HepG2 (cell line): ENCODE measurements around the gene TNK1. TPM values are rescaled to one million over a fixed set of nuclear protein-coding genes. Genes with fewer than 3 reads are reported as not detected.

ENCODE experiments used
- ATF3 ChIP-seq: sonication (generic); formaldehyde crosslinking; IDR thresholded peaks from 2 replicates; pipeline ENCODE4 v1.4.0; 2020; ENCODE audit warnings: missing genetic modification reagents
- ATF7 ChIP-seq, 2 experiments: fragments of 450-650 bp in 1 of 2; sonication (generic) in 1 of 2; formaldehyde crosslinking in 1 of 2; IDR thresholded peaks; 2 replicates each; pipeline versions ENCODE4 v1.4.0 to v1.6.1; 2016 to 2020; ENCODE audit warnings: antibody characterized with exemption in 1 of 2, mild to moderate bottlenecking in 1 of 2, missing genetic modification reagents in 1 of 2
- CBX5 ChIP-seq: sonication (generic); formaldehyde crosslinking; IDR thresholded peaks from 2 replicates; pipeline ENCODE4 v1.4.0; 2020; ENCODE audit warnings: missing genetic modification reagents, borderline replicate concordance
- CSRNP1 ChIP-seq: sonication (generic); formaldehyde crosslinking; IDR thresholded peaks from 2 replicates; pipeline ENCODE4 v1.8.1; 2023; ENCODE audit warnings: mild to moderate bottlenecking, missing genetic modification reagents
- E2F5 ChIP-seq: sonication (generic); formaldehyde crosslinking; conservative IDR thresholded peaks from 2 replicates; pipeline ENCODE4 v1.4.0; 2020; ENCODE audit warnings: missing genetic modification reagents
- GLMP ChIP-seq: sonication (generic); formaldehyde crosslinking; IDR thresholded peaks from 2 replicates; pipeline ENCODE4 v1.9.0; 2021; ENCODE audit warnings: missing genetic modification reagents, mild to moderate bottlenecking, borderline replicate concordance
- KLF6 ChIP-seq: IDR thresholded peaks from 2 replicates; pipeline ENCODE4 v1.8.0; 2016; ENCODE audit warnings: missing biosample characterization, missing genetic modification reagents
- LCORL ChIP-seq, 2 experiments: fragments of 450-650 bp in 1 of 2; sonication (generic) in 1 of 2; formaldehyde crosslinking in 1 of 2; IDR thresholded peaks; 2 replicates each; pipeline versions ENCODE4 v1.5.0 to v1.6.1; 2017 to 2020; ENCODE audit warnings: antibody characterized with exemption in 1 of 2, missing genetic modification reagents in 1 of 2
- NONO ChIP-seq, 2 experiments: fragments of 450-650 bp in 1 of 2; sonication (generic) in 1 of 2; formaldehyde crosslinking in 1 of 2; IDR thresholded peaks in 1 of 2; conservative IDR thresholded peaks in 1 of 2; 2 replicates each; pipeline versions ENCODE4 v1.6.1 to v1.8.0; 2017 to 2022; ENCODE audit warnings: mild to moderate bottlenecking in 1 of 2, missing genetic modification reagents in 1 of 2, moderate library complexity in 1 of 2
- PRDM10 ChIP-seq: sonication (generic); formaldehyde crosslinking; IDR thresholded peaks from 2 replicates; pipeline ENCODE4 v1.4.0; 2020; ENCODE audit warnings: low read depth, missing genetic modification reagents
- SP2 ChIP-seq: sonication (generic); formaldehyde crosslinking; IDR thresholded peaks from 2 replicates; pipeline ENCODE4 v1.5.1; 2020; ENCODE audit warnings: mild to moderate bottlenecking, missing genetic modification reagents
- TCF7 ChIP-seq: sonication (generic); IDR thresholded peaks from 2 replicates; pipeline ENCODE4 v1.6.1; 2016; ENCODE audit warnings: antibody characterized with exemption, low read depth
- UBTF ChIP-seq: sonication (generic); formaldehyde crosslinking; IDR thresholded peaks from 2 replicates; pipeline ENCODE4 v1.4.0; 2020; ENCODE audit warnings: mild to moderate bottlenecking, missing genetic modification reagents
- ZNF414 ChIP-seq: sonication (generic); formaldehyde crosslinking; IDR thresholded peaks from 2 replicates; pipeline ENCODE4 v1.5.0; 2020; ENCODE audit warnings: missing genetic modification reagents
- ZNF7 ChIP-seq: IDR thresholded peaks from 2 replicates; pipeline ENCODE4 v1.6.1; 2016; ENCODE audit warnings: missing biosample characterization, missing genetic modification reagents
- polyA plus RNA-seq, 8 experiments: library from polyadenylated mRNA; depleted of rRNA in 3 of 8; stranded (reverse) in 7 of 8; unstranded in 1 of 8; fragments of >200 nt; fragmentation: Illumina TruSeq in 4 of 8; extraction: Trizol in 4 of 8; gene quantifications; 2 replicates each; pipeline versions ENCODE4 v1.2.1 to v1.2.3, GENCODE V29; 2011 to 2016; ENCODE audit warnings: low read depth in 4 of 8, missing spikeins in 1 of 8, mixed read lengths in 1 of 8; ENCODE audit not compliant: insufficient read depth in 1 of 8
- total RNA-seq, 5 experiments: library from RNA; depleted of rRNA; stranded (reverse); fragments of >200 nt; fragmentation: Illumina TruSeq; extraction: Trizol; gene quantifications; 2 replicates each; pipeline ENCODE4 v1.2.3, GENCODE V29; 2016; ENCODE audit warnings: low read depth in 1 of 5

TNK1 gene
- total and polyA plus RNA-seq, 2 of the 13 experiments (the other 11 are each of a cell fraction or from before 2014, with no cell fraction given), result 2.0 to 3.5 TPM

GRCh38 chr17:7403977-7404736, 23.3 kb downstream of the TNK1 start, which contains the start of gene TMEM256 (continued):
- TF ChIP-seq E2F5 (CRISPR knock-in tag) (no peak), ATF3 (CRISPR knock-in tag) (0 out of 2 replicates have a peak, but pooled peaks have one; percentile 16), TCF7 (no peak), ZNF414 (CRISPR knock-in tag) (no peak), CSRNP1 (CRISPR knock-in tag) (no peak; the same call in 1 of the 2 replicates), SP2 (CRISPR knock-in tag) (peak; percentile 81), UBTF (CRISPR knock-in tag) (peak; percentile 4; the same call in 1 of the 2 replicates), NONO (IDR thresholded peaks at IDR 0.05) (no peak), NONO (CRISPR knock-in tag; conservative IDR thresholded peaks at IDR 0.05) (0 out of 2 replicates have a peak, but pooled peaks have one; percentile 13), CBX5 (no peak), KLF6 (CRISPR knock-in tag) (no peak), LCORL (IDR thresholded peaks at IDR 0.05) (no peak), LCORL (CRISPR knock-in tag; IDR thresholded peaks at IDR 0.05) (no peak), ZNF7 (CRISPR knock-in tag) (no peak), ATF7 (IDR thresholded peaks at IDR 0.05) (no peak), ATF7 (CRISPR knock-in tag; IDR thresholded peaks at IDR 0.05) (no peak), PRDM10 (peak; percentile 75; the same call in 1 of the 2 replicates), GLMP (CRISPR knock-in tag) (no peak)
